Uterus (tissue), 2 donors: ENCODE measurements around the gene ALOX12B.

Experiments used
- CTCF ChIP-seq, 4 experiments: fragments of 200-600 bp in 2 of 4; fragments of 450-650 bp in 2 of 4; sonication (generic) in 2 of 4; IDR thresholded peaks; one replicate each; pipeline ENCODE4 v1.5.1; 2016 to 2019; ENCODE audit warnings: antibody characterized with exemption in 4 of 4, mild to moderate bottlenecking in 2 of 4, moderate library complexity in 1 of 4
- POLR2A ChIP-seq, 2 donors: fragments of 450-650 bp; IDR thresholded peaks; one replicate each; pipeline ENCODE4 v1.6.1; 2016; ENCODE audit warnings: antibody characterized with exemption in 2 of 2, mild to moderate bottlenecking in 1 of 2, moderate library complexity in 1 of 2

DNA sequence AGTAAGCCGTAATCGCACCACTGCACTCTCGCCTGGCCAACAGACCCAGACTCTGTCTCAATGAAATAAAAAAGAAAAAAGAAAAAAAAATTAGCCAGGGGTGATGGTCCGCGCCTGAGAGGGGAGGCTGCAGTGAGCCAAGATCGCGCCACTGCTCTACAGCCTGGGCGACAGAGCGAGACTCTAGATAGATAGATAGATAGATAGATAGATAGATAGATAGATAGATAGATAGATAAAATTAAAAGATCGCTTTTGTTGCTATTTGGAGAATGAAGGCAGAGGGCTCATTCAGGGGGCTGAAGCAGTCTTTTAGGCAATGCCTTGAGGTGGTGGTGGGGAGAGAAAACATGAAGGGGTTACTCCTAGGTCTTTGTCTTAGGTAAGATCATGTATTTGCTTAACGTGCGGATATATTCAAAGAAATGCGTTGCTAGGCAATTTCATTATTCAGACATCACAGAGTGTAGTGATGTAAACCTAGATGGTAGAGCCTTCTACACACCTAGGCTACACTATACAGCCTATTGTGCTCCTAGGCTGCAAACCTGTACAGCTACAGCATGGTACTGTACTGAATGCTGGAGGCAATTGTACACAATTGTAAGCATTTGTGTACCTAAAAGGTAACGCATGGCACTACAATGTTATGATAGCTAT is 40.7 kb upstream of the ALOX12B start:
- TF ChIP-seq CTCF (IDR thresholded peaks at IDR 0.05) (no peak), POLR2A (IDR thresholded peaks at IDR 0.05) (no peak)
